ENCODE data around the gene PCDHGA6.
"Not testable (repeated sequence)": the region's sequence is repeated elsewhere in the genome, so short reads cannot be mapped to it uniquely, and the experiment has no call there.

The PCDHGA6 gene

GRCh38 chr5:141373673-141374317 lies at the start of gene PCDHGA6:
TSS of gene PCDHGA6 (plus strand) at chr5:141373891. CDS start at chr5:141374084, 193 bp downstream.
- H3K4me1 Mint-ChIP-seq (ENCODE audit: low read depth): peaks cover 2% of the 10 kb centered on the region
- H3K27me3 Mint-ChIP-seq (ENCODE audit: low read depth): peaks cover 16% of the 10 kb centered on the region
- peak within 1 kb of the TSS; percentile 22 for H3K27ac Mint-ChIP-seq
- peaks cover 2% of the 10 kb centered on the region for H3K36me3 Mint-ChIP-seq (ENCODE audit: low read depth)
- peak within 1 kb of the TSS; percentile 15 for H3K4me3 Mint-ChIP-seq
- H3K9me3 Mint-ChIP-seq: peaks cover 40% of the 10 kb centered on the region

- H3K4me3 Mint-ChIP-seq: peak overlapping the region; percentile 93
Observed at GRCh38 chr5:141326088-141326854, 47.4 kb upstream of the PCDHGA6 start.

GRCh38 chr5:141328231-141328630 lies 45.5 kb upstream of the PCDHGA6 start:
- Mint-ChIP-seq H3K27ac (no peak overlapping the region), H3K9me3 (peaks cover 30% of the 10 kb centered on the region), H3K4me3 (no peak overlapping the region), H3K4me1 (ENCODE audit: low read depth) (peaks cover 6% of the 10 kb centered on the region), H3K36me3 (ENCODE audit: low read depth) (no peaks in the 10 kb centered on the region), H3K27me3 (ENCODE audit: low read depth) (peaks cover 22% of the 10 kb centered on the region)

More at GRCh38 chr5:141326088-141326854, 47.4 kb upstream of the PCDHGA6 start:
- H3K9me3 Mint-ChIP-seq: peaks cover 33% of the 10 kb centered on the region
- H3K27ac Mint-ChIP-seq: peak overlapping the region; percentile 92
- peaks cover 8% of the 10 kb centered on the region for H3K27me3 Mint-ChIP-seq (ENCODE audit: low read depth)
- peaks cover 6% of the 10 kb centered on the region for H3K4me1 Mint-ChIP-seq (ENCODE audit: low read depth)
- H3K36me3 Mint-ChIP-seq (ENCODE audit: low read depth): no peaks in the 10 kb centered on the region

GRCh38 chr5:141330299-141331080 lies 43.2 kb upstream of the PCDHGA6 start, which contains the start of gene PCDHGA1:
TSS of gene PCDHGA1 (plus strand) at chr5:141330514.
- H3K4me3 Mint-ChIP-seq: peak within 1 kb of the TSS; percentile 34
- H3K36me3 Mint-ChIP-seq (ENCODE audit: low read depth): no peaks in the 10 kb centered on the region
- H3K9me3 Mint-ChIP-seq: peaks cover 33% of the 10 kb centered on the region
- H3K4me1 Mint-ChIP-seq (ENCODE audit: low read depth): peaks cover 6% of the 10 kb centered on the region
- H3K27ac Mint-ChIP-seq: no peak within 1 kb of the TSS
- H3K27me3 Mint-ChIP-seq (ENCODE audit: low read depth): peaks cover 41% of the 10 kb centered on the region

- not testable (repeated sequence) for H3K4me1 Mint-ChIP-seq (ENCODE audit: low read depth); H3K27ac Mint-ChIP-seq; H3K36me3 Mint-ChIP-seq (ENCODE audit: low read depth); H3K4me3 Mint-ChIP-seq
- H3K27me3 Mint-ChIP-seq (ENCODE audit: low read depth): peaks cover 60% of the 10 kb centered on the region
- H3K9me3 Mint-ChIP-seq: peaks cover 38% of the 10 kb centered on the region
Observed at GRCh38 chr5:141332571-141332970, 41.1 kb upstream of the PCDHGA6 start.

- peaks cover 3% of the 10 kb centered on the region for H3K36me3 Mint-ChIP-seq (ENCODE audit: low read depth)
- H3K4me1 Mint-ChIP-seq (ENCODE audit: low read depth): no peaks in the 10 kb centered on the region
- peak within 1 kb of the TSS; percentile 62 for H3K4me3 Mint-ChIP-seq
- peak within 1 kb of the TSS; percentile 63 for H3K27ac Mint-ChIP-seq
- peaks cover 49% of the 10 kb centered on the region for H3K27me3 Mint-ChIP-seq (ENCODE audit: low read depth)
- peaks cover 37% of the 10 kb centered on the region for H3K9me3 Mint-ChIP-seq
Observed at GRCh38 chr5:141338538-141339306, 35.0 kb upstream of the PCDHGA6 start, which contains the start of gene PCDHGA2. TSS of gene PCDHGA2 (plus strand) at chr5:141338760.

GRCh38 chr5:141340781-141341354 lies 32.8 kb upstream of the PCDHGA6 start:
- H3K4me3 Mint-ChIP-seq; H3K27ac Mint-ChIP-seq; H3K4me1 Mint-ChIP-seq (ENCODE audit: low read depth); H3K36me3 Mint-ChIP-seq (ENCODE audit: low read depth): not testable (repeated sequence)
- peaks cover 38% of the 10 kb centered on the region for H3K9me3 Mint-ChIP-seq
- peaks cover 29% of the 10 kb centered on the region for H3K27me3 Mint-ChIP-seq (ENCODE audit: low read depth)

- H3K27me3 Mint-ChIP-seq (ENCODE audit: low read depth): peaks cover 15% of the 10 kb centered on the region
- H3K27ac Mint-ChIP-seq: no peak overlapping the region
- peaks cover 43% of the 10 kb centered on the region for H3K9me3 Mint-ChIP-seq
- H3K4me1 Mint-ChIP-seq (ENCODE audit: low read depth): no peaks in the 10 kb centered on the region
- no peak overlapping the region for H3K4me3 Mint-ChIP-seq
- H3K36me3 Mint-ChIP-seq (ENCODE audit: low read depth): peaks cover 5% of the 10 kb centered on the region
Observed at GRCh38 chr5:141342773-141343172, 30.9 kb upstream of the PCDHGA6 start.

- Mint-ChIP-seq H3K36me3 (ENCODE audit: low read depth) (peaks cover 5% of the 10 kb centered on the region), H3K27me3 (ENCODE audit: low read depth) (peaks cover 11% of the 10 kb centered on the region), H3K27ac (no peak within 1 kb of the TSS), H3K4me1 (ENCODE audit: low read depth) (no peaks in the 10 kb centered on the region), H3K9me3 (peaks cover 39% of the 10 kb centered on the region), H3K4me3 (peak within 1 kb of the TSS; percentile 74)
Observed at GRCh38 chr5:141343242-141343952, 30.3 kb upstream of the PCDHGA6 start, which contains the start of gene PCDHGA3. TSS of gene PCDHGA3 (plus strand) at chr5:141343829. CDS start at chr5:141344034, 205 bp downstream.

- Mint-ChIP-seq H3K27ac (no peak overlapping the region), H3K9me3 (peaks cover 39% of the 10 kb centered on the region), H3K4me3 (peak overlapping the region; percentile 74), H3K36me3 (ENCODE audit: low read depth) (peaks cover 5% of the 10 kb centered on the region), H3K27me3 (ENCODE audit: low read depth) (peaks cover 9% of the 10 kb centered on the region), H3K4me1 (ENCODE audit: low read depth) (no peaks in the 10 kb centered on the region)
Observed at GRCh38 chr5:141343953-141344463, 29.7 kb upstream of the PCDHGA6 start.

- Mint-ChIP-seq H3K9me3 (peaks cover 35% of the 10 kb centered on the region), H3K4me3 (no peak overlapping the region), H3K27ac (no peak overlapping the region), H3K27me3 (ENCODE audit: low read depth) (peaks cover 11% of the 10 kb centered on the region), H3K4me1 (ENCODE audit: low read depth) (peaks cover 2% of the 10 kb centered on the region), H3K36me3 (ENCODE audit: low read depth) (peaks cover 7% of the 10 kb centered on the region)
Observed at GRCh38 chr5:141345327-141345726, 28.4 kb upstream of the PCDHGA6 start.

GRCh38 chr5:141346017-141346416 lies 27.7 kb upstream of the PCDHGA6 start:
- not testable (repeated sequence) for H3K36me3 Mint-ChIP-seq (ENCODE audit: low read depth); H3K27ac Mint-ChIP-seq; H3K4me3 Mint-ChIP-seq; H3K4me1 Mint-ChIP-seq (ENCODE audit: low read depth)
- Mint-ChIP-seq H3K9me3 (peaks cover 34% of the 10 kb centered on the region), H3K27me3 (ENCODE audit: low read depth) (peaks cover 12% of the 10 kb centered on the region)

All from T-helper 1 cell treated with Interleukin-12 subunit alpha and Interleukin-12 subunit beta and Interleukin-4 antibody, amounts not matched to agents 30 μg/mL and 1 μg/mL, for 36 hours (primary cell).